Measurements from ENCODE around the gene CDKN2C. TPM values are rescaled to one million over a fixed set of nuclear protein-coding genes. Genes with fewer than 3 reads are reported as not detected.

Gene CDKN2C
- polyA plus RNA-seq, 1 donor from 2014 or later, result 0.25 TPM

GRCh38 chr1:50980505-50980904 lies 10.5 kb downstream of the CDKN2C start:
- no peaks in the 10 kb centered on the region for H3F3A ChIP-seq (ENCODE audit: insufficient read depth, low read length, poor library complexity, severe bottlenecking)
- TF ChIP-seq REST (IDR thresholded peaks at IDR 0.05; ENCODE audit: borderline replicate concordance), result no peak
- no peak for TF ChIP-seq EZH2 (IDR thresholded peaks at IDR 0.05; ENCODE audit: borderline replicate concordance, insufficient read depth, low read length, poor library complexity, severe bottlenecking)
- no peak for TF ChIP-seq SMC3 (conservative IDR thresholded peaks at IDR 0.05; ENCODE audit: poor library complexity)
- no peak for TF ChIP-seq EP300 (conservative IDR thresholded peaks at IDR 0.05; ENCODE audit: poor library complexity, severe bottlenecking)
- no peak for TF ChIP-seq RAD21 (conservative IDR thresholded peaks at IDR 0.05)
- H4K20me1 ChIP-seq (ENCODE audit: insufficient read depth), result no peaks in the 10 kb centered on the region
- H3K36me3 ChIP-seq (ENCODE audit: insufficient read depth, low read length), result no peaks in the 10 kb centered on the region
- H3K9me2 ChIP-seq (ENCODE audit: insufficient read depth, low read length), result no peaks in the 10 kb centered on the region
- H3K9ac ChIP-seq (ENCODE audit: low read length), result no peak overlapping the region
- H3K27ac ChIP-seq (ENCODE audit: low read length), result no peak overlapping the region
- H2AFZ ChIP-seq (ENCODE audit: low read depth, low read length), result no peak overlapping the region
- H3K27me3 ChIP-seq (ENCODE audit: insufficient read depth, low read depth, low read length), result peaks cover 99% of the 10 kb centered on the region
- no peaks in the 10 kb centered on the region for H3K79me2 ChIP-seq (replicated peaks; ENCODE audit: insufficient read depth, low read length)
- no peak overlapping the region for H3K4me3 ChIP-seq (ENCODE audit: low read length)
- no peaks in the 10 kb centered on the region for H3K9me3 ChIP-seq (ENCODE audit: low read length)
- H3K4me2 ChIP-seq (ENCODE audit: low read length), result no peak overlapping the region

DNA sequence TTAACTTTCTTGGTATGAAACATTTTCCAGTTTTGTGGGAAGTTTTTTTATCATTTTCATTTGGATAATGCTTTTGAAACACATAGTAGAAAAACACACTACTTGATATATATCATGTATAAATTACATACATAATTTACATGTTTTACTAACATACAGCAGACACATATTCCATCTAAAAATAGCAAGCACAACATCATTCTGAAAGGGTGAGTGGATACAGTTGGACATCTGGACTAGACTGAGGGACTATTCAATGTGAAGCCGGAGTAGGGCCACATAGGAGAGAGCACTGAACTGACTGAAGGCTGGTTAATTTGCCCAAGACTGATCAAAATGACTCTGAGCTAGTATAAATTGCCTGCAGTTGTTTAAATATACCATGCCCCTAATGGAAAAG lies 11.7 kb downstream of the CDKN2C start:
- Histone ChIP-seq H3K9ac (ENCODE audit: low read length) (no peak overlapping the region), H3K9me2 (ENCODE audit: insufficient read depth, low read length) (no peaks in the 10 kb centered on the region), H3K27me3 (ENCODE audit: insufficient read depth, low read depth, low read length) (peaks cover 93% of the 10 kb centered on the region), H2AFZ (ENCODE audit: low read depth, low read length) (no peak overlapping the region), H3F3A (ENCODE audit: insufficient read depth, low read length, poor library complexity, severe bottlenecking) (no peaks in the 10 kb centered on the region), H3K4me2 (ENCODE audit: low read length) (no peak overlapping the region), H4K20me1 (ENCODE audit: insufficient read depth) (no peaks in the 10 kb centered on the region), H3K36me3 (ENCODE audit: insufficient read depth, low read length) (no peaks in the 10 kb centered on the region), H3K27ac (ENCODE audit: low read length) (no peak overlapping the region), H3K4me3 (ENCODE audit: low read length) (no peak overlapping the region), H3K79me2 (replicated peaks; ENCODE audit: insufficient read depth, low read length) (no peaks in the 10 kb centered on the region), H3K9me3 (ENCODE audit: low read length) (no peaks in the 10 kb centered on the region)
- TF ChIP-seq RAD21 (conservative IDR thresholded peaks at IDR 0.05) (no peak), EZH2 (IDR thresholded peaks at IDR 0.05; ENCODE audit: borderline replicate concordance, insufficient read depth, low read length, poor library complexity, severe bottlenecking) (no peak), MXI1 (conservative IDR thresholded peaks at IDR 0.05; ENCODE audit: poor library complexity, severe bottlenecking) (no peak), REST (IDR thresholded peaks at IDR 0.05; ENCODE audit: borderline replicate concordance) (no peak), POLR2AphosphoS5 (IDR thresholded peaks at IDR 0.05) (no peak), TAF1 (IDR thresholded peaks at IDR 0.05; ENCODE audit: low read depth) (no peak), SMC3 (conservative IDR thresholded peaks at IDR 0.05; ENCODE audit: poor library complexity) (no peak), EP300 (conservative IDR thresholded peaks at IDR 0.05; ENCODE audit: poor library complexity, severe bottlenecking) (no peak), CTCF (IDR thresholded peaks at IDR 0.05; ENCODE audit: poor library complexity, severe bottlenecking) (no peak)
